Prostate gland (tissue), 2 donors: Measurements from ENCODE around the gene NEU4.

Source experiments
- CTCF ChIP-seq, 4 experiments: fragments of 200-600 bp in 2 of 4; fragments of 450-650 bp in 2 of 4; sonication (generic) in 2 of 4; IDR thresholded peaks; 1 replicate in 3 of 4; 2 replicates in 1 of 4; pipeline ENCODE4 v1.5.1; 2016 to 2019; ENCODE audit warnings: antibody characterized with exemption in 4 of 4, mild to moderate bottlenecking in 2 of 4, moderate library complexity in 2 of 4
- POLR2A ChIP-seq: fragments of 450-650 bp; IDR thresholded peaks from one replicate; pipeline ENCODE4 v1.6.1; 2016; ENCODE audit warnings: antibody characterized with exemption, mild to moderate bottlenecking
- POLR2AphosphoS5 ChIP-seq: sonication (generic); formaldehyde crosslinking; IDR thresholded peaks from one replicate; pipeline ENCODE4 v1.6.1; 2017; ENCODE audit warnings: antibody characterized with exemption

GRCh38 chr2:241827394-241827793 is 18.4 kb downstream of the NEU4 start:
- no peak for TF ChIP-seq POLR2A
- no peak for TF ChIP-seq CTCF (IDR thresholded peaks at IDR 0.05)
- no peak for TF ChIP-seq POLR2AphosphoS5
